Cardiac fibroblast (primary cell): ENCODE results near the gene SCN5A.

Experiments used
- DNase-seq, 2 donors: peaks; one replicate each; pipeline versions ENCODE4 v3.0.0 to v3.0.0-alpha.2; 2010; ENCODE audit warnings: low read depth in 2 of 2
- H3K4me3 ChIP-seq, 2 donors: replicated peaks in 1 of 2; 1 replicate in 1 of 2; 2 replicates in 1 of 2; pipeline ENCODE4 v1.5.1; 2011; ENCODE audit warnings: low read depth in 2 of 2, low read length in 2 of 2, mild to moderate bottlenecking in 2 of 2, moderate library complexity in 1 of 2
- CTCF ChIP-seq: IDR thresholded peaks from one replicate; pipeline ENCODE4 v1.5.1; 2011; ENCODE audit warnings: low read depth, mild to moderate bottlenecking, low read length, inconsistent platforms

SCN5A gene

GRCh38 chr3:38611866-38612265 lies 37.6 kb downstream of the SCN5A start:
- H3K4me3 ChIP-seq: no peak overlapping the region
- TF ChIP-seq CTCF: no peak
- no peak for DNase-seq

- H3K4me3 ChIP-seq: no peak overlapping the region
- DNase-seq: no peak
- TF ChIP-seq CTCF: no peak
Measured at GRCh38 chr3:38610934-38611333, 38.6 kb downstream of the SCN5A start.

GRCh38 chr3:38610436-38610835 lies 39.1 kb downstream of the SCN5A start:
- H3K4me3 ChIP-seq: no peak overlapping the region
- TF ChIP-seq CTCF: no peak
- DNase-seq: no peak

GRCh38 chr3:38609386-38610111 lies 39.9 kb downstream of the SCN5A start:
- no peak for DNase-seq
- no peak overlapping the region for H3K4me3 ChIP-seq

GRCh38 chr3:38608961-38609360 lies 40.5 kb downstream of the SCN5A start:
- no peak for DNase-seq
- TF ChIP-seq CTCF: no peak
- H3K4me3 ChIP-seq: no peak overlapping the region

More at GRCh38 chr3:38609386-38610111, 39.9 kb downstream of the SCN5A start:
- no peak for TF ChIP-seq CTCF

- no peak for DNase-seq
- no peak for TF ChIP-seq CTCF
- H3K4me3 ChIP-seq: no peak overlapping the region
Measured at GRCh38 chr3:38608086-38608775, 41.3 kb downstream of the SCN5A start.
